ENCODE results near the gene FADS1.

Gene FADS1

DNA sequence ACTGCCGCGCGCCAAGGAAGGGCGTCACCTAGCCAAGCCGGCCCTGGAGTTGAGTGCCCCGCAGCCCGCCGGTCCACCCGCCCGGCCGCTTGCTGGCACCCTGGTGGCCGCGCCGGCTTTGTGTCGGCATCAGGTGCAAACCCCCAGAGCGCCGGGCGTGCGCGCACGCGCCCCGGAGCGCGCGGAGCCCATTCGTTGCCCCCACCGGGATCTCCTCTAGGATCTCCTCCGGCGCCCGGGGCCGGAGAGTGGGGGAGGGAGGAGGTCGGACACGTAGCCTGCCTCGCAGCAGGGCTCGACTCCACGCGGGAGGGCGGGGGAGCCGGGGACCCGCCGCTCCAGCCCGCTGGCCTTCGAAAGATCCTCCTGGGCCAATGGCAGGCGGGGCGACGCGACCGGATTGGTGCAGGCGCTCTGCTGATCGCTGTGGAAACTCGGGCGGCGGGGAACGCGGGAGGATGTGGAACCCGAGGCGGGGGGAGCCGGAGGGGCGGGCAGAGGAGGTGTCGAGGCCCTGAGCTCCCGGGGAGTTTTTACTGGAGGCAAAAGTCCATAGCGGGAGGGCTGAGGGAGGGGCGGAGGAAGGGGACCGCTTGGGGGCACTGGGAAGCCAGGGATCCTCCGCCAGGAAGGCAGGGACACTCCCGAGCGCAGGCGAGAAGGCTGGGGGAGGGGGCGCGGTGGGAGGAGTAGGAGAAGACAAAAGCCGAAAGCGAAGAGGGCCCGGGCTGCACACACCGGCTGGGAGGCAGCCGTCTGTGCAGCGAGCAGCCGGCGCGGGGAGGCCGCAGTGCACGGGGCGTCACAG lies 11.0 kb upstream of the FADS1 start, which contains the start of gene FADS2:
FADS2 (plus strand) TSS at position 730 of the 808 bp plus-strand sequence. CDS start 91 bp downstream, outside the sequence.
- DNase-seq (ENCODE audit: low read depth in 1 of 2, low spot score in 1 of 2), result peak in 1 of 2 donors; percentile 46

DNA sequence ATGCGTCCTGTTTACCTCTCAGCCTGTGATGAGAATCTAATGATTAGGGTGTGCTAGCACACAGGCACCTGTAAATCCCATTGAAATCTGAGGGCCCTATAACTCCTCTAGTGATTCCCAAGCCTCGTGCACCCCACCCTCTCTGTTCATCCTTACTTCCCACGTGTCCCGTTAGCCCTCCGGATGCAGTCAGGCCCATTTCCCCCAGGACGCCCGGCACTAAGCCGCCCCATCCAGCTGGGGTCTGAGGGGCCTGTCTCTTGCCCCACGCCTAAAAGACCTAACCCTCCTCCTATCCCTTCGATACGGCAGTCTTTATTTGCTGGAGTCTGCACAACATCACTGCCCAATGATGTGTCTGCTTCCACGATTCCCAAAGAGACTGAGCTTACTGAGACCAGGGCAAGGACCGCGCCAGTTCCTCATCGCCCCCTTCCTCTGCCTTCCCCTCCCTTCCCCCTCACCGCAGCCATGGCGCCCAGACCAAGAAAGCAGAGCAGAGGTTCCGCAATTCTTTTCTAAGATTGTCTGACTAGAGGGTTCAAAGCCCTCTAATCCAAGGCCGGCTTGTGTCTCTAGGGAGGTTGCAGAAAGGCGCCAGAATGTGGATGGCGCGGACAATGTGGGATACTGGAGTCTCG lies 10.2 kb upstream of the FADS1 start:
- no peak for DNase-seq (ENCODE audit: low read depth in 1 of 2, low spot score in 1 of 2)

- DNase-seq (ENCODE audit: low read depth in 1 of 2, low spot score in 1 of 2), result no peak
These were observed 3.4 kb upstream of the FADS1 start for GRCh38 chr11:61820174-61820573.

DNA sequence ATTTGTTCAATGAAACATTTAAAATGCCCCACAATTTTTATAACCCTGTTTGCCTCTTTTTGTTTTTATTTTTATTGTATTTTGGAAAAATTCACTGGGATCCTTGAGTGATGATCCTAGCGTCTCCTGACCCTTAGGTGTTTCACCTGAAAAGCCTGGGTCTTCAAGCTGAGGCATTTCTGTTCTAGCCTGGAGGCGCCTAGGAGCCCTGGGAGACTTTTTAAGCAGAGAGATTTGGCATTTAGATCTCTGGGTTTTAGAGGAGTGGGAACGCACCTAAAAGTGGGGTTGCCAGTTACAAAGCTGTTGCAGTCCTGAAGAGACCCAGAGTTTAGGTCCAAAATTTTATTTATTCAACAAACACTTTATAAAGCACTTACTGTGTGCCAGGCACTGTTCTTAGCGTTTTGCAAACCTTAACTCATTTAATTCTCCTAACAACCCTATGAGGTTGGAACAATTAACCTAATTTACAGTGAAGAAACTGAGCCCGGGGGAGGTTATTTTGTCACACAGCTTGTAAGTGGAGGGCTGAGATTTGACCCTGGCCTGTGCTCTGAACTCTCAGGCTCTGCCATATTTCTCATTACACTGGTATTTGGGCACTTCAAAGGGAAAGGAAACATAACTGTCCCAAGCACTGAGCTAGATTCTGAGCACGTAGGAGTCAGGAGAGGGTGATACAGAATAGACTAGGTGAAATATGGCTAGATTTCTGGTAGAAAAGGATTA lies 834 bp upstream of the FADS1 start:
- no peak for DNase-seq (ENCODE audit: low read depth in 1 of 2, low spot score in 1 of 2)

- no peak for DNase-seq (ENCODE audit: low read depth in 1 of 2, low spot score in 1 of 2)
These were observed 740 bp downstream of the FADS1 start for GRCh38 chr11:61815790-61816735.

GRCh38 chr11:61814958-61815789 lies 1.6 kb downstream of the FADS1 start:
- no peak for DNase-seq (ENCODE audit: low read depth in 1 of 2, low spot score in 1 of 2)

- no peak for DNase-seq (ENCODE audit: low read depth in 1 of 2, low spot score in 1 of 2)
These were observed 2.4 kb downstream of the FADS1 start for GRCh38 chr11:61814247-61814957.

- no peak for DNase-seq (ENCODE audit: low read depth in 1 of 2, low spot score in 1 of 2)
These were observed 3.9 kb downstream of the FADS1 start for GRCh38 chr11:61812736-61813411.

DNA sequence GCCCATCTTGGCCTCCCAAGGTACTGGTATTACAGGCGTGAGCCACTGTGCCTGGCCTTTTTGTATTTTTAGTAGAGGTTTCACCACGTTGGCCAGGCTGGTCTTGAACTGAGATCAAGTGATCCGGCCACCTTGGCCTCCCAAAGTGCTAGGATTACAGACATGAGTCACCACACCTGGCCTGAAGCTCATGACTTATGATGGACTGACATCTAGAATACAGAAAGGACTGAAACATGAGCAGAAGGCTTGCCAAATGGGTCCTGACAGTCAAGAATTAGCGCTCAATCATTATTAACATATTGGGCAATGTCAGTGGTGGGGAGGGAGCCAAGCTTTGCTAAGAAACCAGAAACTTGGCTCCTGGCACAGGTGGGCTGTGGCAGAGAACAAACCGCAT lies 5.0 kb downstream of the FADS1 start:
- DNase-seq (ENCODE audit: low read depth in 1 of 2, low spot score in 1 of 2), result no peak

DNA sequence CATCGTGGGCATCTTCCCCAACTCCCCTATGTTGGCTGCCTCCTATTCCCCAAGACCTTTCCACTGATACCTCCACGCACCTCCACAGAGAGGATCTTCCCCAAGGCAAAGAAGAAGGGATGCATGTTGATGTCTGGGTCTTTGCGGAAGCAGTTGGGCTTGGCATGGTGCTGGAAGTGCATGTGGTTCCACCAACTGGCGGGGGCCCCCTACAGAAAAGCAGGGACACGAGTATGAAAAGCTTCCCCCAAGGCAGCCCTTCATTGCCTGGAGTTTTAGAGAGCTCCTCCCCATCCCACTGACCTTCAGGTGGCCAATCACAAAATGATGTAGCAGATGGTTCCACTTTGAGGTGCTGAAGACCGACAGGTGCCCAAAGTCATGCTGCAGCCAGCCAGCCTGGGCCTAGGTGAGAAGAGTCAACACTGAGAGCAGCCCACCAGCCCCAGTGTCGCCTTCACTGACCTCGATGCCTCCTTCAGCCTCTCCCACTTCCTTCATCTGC lies 6.1 kb downstream of the FADS1 start:
- no peak for DNase-seq (ENCODE audit: low read depth in 1 of 2, low spot score in 1 of 2)

DNA sequence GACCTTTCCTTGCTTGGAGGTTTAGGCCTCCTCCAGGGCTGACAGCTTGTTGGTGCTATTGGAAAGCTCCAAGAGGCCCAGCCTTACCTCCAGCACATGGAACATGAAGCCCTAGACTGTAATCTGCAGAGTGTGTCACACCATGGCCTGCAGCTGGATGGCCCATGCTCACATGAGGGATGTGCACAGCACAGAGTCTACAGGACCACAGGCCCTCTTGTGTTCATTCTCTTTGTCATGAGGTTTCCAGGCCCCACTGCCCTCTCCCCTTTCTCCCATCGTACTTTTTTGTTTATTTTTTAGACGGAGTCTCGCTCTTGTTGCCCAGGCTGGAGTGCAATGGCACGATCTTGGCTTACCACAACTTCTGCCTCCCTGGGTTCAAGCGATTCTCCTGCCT lies 10.0 kb downstream of the FADS1 start:
- DNase-seq (ENCODE audit: low read depth in 1 of 2, low spot score in 1 of 2), result no peak

DNA sequence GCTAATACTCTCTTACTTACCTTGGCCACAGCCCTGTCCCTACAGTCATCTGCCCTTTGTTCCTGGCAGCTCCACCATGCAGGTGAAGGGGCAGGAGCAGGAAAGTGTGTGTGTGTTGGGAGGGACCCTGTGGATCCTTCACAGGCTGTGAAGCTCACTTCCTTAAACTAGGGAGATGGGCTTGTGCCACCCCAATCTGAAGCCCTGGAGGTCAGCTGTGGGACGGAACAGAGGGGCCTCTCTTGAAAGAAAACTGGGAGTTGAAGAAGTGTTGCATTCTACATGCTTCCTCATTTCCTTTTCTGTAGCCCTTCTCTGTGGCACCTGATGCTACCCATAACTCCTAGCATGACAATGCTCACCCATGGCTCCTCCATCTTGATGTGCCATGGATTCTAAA lies 11.7 kb downstream of the FADS1 start:
- no peak for DNase-seq (ENCODE audit: low read depth in 1 of 2, low spot score in 1 of 2)

DNA sequence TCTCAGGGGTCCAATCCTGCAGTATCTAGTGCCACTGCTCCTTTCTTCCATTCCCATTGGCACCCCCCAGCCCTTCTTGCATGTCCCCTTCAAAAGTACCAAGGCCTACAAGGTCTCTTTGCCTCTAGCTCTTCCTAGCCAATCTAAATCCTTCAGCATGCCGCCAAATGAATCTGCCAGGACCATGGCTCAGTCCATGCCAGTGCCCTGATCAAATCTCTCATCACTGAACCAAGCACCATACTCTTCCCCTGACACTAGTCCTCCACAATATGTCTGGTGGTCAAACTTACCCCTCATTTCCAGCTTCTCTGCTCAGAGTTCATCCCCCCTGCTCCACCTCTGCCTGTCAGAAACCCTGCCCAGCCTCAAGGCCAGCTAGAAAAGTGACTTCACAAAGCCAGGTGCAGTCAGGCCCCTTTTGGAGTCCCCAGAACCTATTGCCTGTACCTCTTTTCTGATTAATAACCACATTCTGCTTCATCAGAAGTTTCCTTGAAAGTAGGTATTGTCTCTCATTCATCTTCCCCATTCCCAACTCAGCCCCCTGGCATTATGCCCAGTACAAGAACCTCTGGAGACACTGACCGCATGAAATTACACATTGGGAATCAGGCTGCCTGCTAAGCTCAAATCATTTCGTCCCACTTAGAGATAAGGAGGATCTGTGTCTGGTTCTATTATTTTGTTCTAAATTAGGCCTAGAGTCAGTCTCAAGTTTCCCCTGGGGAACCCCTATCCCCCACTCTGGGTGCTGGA lies 12.7 kb downstream of the FADS1 start:
- no peak for DNase-seq (ENCODE audit: low read depth in 1 of 2, low spot score in 1 of 2)

- DNase-seq (ENCODE audit: low read depth in 1 of 2, low spot score in 1 of 2), result no peak
These were observed 14.2 kb downstream of the FADS1 start for GRCh38 chr11:61802605-61803004.

DNA sequence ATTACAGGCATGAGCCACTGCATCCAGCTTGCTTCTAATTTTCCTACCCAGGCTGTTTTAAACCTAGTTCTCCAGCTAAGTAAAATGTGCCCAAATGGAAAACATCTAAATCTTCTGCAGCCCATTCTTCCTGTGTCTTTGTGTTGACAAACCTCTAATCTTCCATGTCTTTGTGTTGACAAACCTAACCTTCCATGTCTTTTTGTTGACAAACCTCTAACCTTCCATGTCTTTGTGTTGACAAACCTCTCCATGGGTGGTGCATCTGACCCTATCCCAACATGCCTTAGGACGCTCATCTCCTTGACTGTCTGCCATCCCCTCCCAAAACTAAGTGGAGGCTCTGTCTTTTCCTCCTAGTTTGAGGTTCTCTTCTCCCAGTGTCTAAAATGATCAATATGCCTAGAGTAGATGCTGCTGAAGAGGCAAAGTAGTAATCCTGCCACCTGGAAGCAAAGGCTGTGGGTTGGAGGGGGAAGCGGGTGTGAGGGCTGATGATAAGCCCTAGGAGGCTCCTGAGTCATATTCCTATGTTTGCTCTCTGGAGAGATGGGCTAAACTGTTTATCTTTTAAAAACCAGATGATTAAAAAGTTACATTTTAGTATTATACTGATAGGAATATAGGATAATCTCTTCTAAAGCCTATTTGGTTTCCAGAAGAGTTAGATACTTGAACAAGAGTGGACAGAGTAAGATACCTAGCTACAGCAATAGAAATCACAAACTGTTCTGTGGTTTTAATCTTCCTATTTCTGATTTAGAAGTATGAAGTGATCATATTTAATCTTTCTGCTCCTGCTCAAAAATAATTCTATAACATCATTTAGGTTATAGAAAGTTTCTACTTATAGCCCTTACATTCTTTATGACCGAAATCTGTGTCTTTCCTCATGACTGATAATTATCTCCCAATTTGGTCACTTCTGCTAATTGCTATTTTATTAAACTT lies 16.2 kb downstream of the FADS1 start:
- DNase-seq (ENCODE audit: low read depth in 1 of 2, low spot score in 1 of 2), result no peak

DNA sequence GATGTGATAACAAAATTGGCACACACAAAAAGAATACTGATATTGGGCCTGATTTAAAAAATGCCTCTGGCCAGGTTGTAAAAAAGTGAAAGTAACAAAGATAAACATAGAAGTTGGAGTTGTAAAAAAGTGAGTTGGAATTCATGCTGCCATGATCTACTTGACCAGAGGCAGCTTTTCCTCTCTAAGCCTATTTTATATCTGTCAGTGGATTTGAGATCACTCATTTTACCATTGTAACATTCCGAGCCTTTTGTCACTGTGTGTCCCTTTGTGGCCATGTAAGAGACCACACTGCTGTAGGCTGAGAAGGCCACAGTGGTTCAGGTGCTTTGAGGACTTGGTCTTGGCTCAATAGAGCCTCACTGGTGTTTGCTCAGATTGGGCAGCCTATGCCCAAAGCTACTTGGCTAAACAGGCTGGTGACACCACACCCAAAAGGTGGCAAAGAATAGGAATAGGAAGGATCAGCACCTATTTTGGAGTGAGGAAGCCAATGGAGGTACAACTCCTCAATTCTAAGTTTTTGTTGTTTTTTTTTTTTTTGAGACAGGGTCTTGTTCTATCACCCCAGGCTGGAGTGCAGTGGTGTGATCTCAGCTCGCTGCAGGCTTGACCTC lies 17.0 kb downstream of the FADS1 start:
- no peak for DNase-seq (ENCODE audit: low read depth in 1 of 2, low spot score in 1 of 2)

Data from activated CD4-positive, alpha-beta T cell treated with anti-CD3 and anti-CD28 coated beads, Interleukin-2, amount 50 U/mL, for 24 hours (primary cell).